Measurements from ENCODE around the gene STAC. TPM values are rescaled to one million over a fixed set of nuclear protein-coding genes. Genes with fewer than 3 reads are reported as not detected.
"Not testable (repeated sequence)": the region's sequence is repeated elsewhere in the genome, so short reads cannot be mapped to it uniquely, and the experiment has no call there.

Gene STAC
- total RNA-seq, 4 donors from 2014 or later = 3.1 to 12.9 (median 11.5) TPM

- Histone ChIP-seq H3K27ac (no peak overlapping the region), H3K4me1 (peaks cover 0 to 9% (median 0%) of the 10 kb centered on the region in 3 donors), H3K36me3 (no peaks in the 10 kb centered on the region), H3K4me3 (no peak overlapping the region), H3K9me3 (no peaks in the 10 kb centered on the region), H3K27me3 (no peaks in the 10 kb centered on the region)
- no peak for ATAC-seq
- TF ChIP-seq POLR2A (IDR thresholded peaks at IDR 0.05) = no peak
- TF ChIP-seq EP300 (IDR thresholded peaks at IDR 0.05) = no peak
- no peak for TF ChIP-seq POLR2AphosphoS5 (IDR thresholded peaks at IDR 0.05)
- TF ChIP-seq CTCF (IDR thresholded peaks at IDR 0.05) = no peak
Measured at GRCh38 chr3:36459177-36459576, 78.9 kb downstream of the STAC start.

- Histone ChIP-seq H3K27ac (no peak overlapping the region), H3K4me1 (peaks cover 0 to 9% (median 0%) of the 10 kb centered on the region in 3 donors), H3K4me3 (no peak overlapping the region), H3K27me3 (no peaks in the 10 kb centered on the region), H3K36me3 (no peaks in the 10 kb centered on the region), H3K9me3 (peaks cover 0 to 11% (median 0%) of the 10 kb centered on the region in 3 donors)
- WGBS, 2 donors (ENCODE audit: low coverage in 1 of 2) = 88 to 94% methylated on average over 1 of the region's 1 CpG
- TF ChIP-seq POLR2AphosphoS5 (IDR thresholded peaks at IDR 0.05) (no peak), EP300 (IDR thresholded peaks at IDR 0.05) (no peak), POLR2A (IDR thresholded peaks at IDR 0.05) (no peak), CTCF (IDR thresholded peaks at IDR 0.05) (no peak)
- ATAC-seq = no peak
Measured at GRCh38 chr3:36461597-36461996, 81.3 kb downstream of the STAC start.

GRCh38 chr3:36472045-36472444 is 91.7 kb downstream of the STAC start:
- ATAC-seq, H3K27ac ChIP-seq, H3K9me3 ChIP-seq, H3K4me3 ChIP-seq, H3K4me1 ChIP-seq, H3K27me3 ChIP-seq, H3K36me3 ChIP-seq: not testable (repeated sequence)
- WGBS, 2 donors (ENCODE audit: low coverage in 1 of 2) = 100% methylated on average over 1 of the region's 6 CpGs; no CpG with 5 or more reads in 1 of the 2 donors

GRCh38 chr3:36475558-36475957 is 95.3 kb downstream of the STAC start:
- TF ChIP-seq EP300 (IDR thresholded peaks at IDR 0.05) (no peak), CTCF (IDR thresholded peaks at IDR 0.05) (no peak), POLR2AphosphoS5 (IDR thresholded peaks at IDR 0.05) (no peak), POLR2A (IDR thresholded peaks at IDR 0.05) (no peak)
- Histone ChIP-seq H3K4me3 (no peak overlapping the region), H3K27ac (no peak overlapping the region), H3K4me1 (no peaks in the 10 kb centered on the region), H3K36me3 (no peaks in the 10 kb centered on the region), H3K9me3 (peaks cover 0 to 8% (median 0%) of the 10 kb centered on the region in 3 donors), H3K27me3 (no peaks in the 10 kb centered on the region)
- WGBS, 2 donors (ENCODE audit: low coverage in 1 of 2) = 61% methylated on average over 2 of the region's 2 CpGs; no CpG with 5 or more reads in 1 of the 2 donors
- no peak for ATAC-seq

- H3K27me3 ChIP-seq = no peaks in the 10 kb centered on the region
- no peak for ATAC-seq
- H3K36me3 ChIP-seq = no peaks in the 10 kb centered on the region
- H3K4me3 ChIP-seq = no peak overlapping the region
- peaks cover 0 to 8% (median 0%) of the 10 kb centered on the region in 3 donors for H3K9me3 ChIP-seq
- WGBS, 2 donors (ENCODE audit: low coverage in 1 of 2) = 72 to 73% methylated on average over 5 of the region's 6 CpGs
- no peak overlapping the region for H3K27ac ChIP-seq
- H3K4me1 ChIP-seq = no peaks in the 10 kb centered on the region
- no peak for TF ChIP-seq CTCF (IDR thresholded peaks at IDR 0.05)
- no peak for TF ChIP-seq POLR2AphosphoS5 (IDR thresholded peaks at IDR 0.05)
- TF ChIP-seq POLR2A (IDR thresholded peaks at IDR 0.05) = no peak
- TF ChIP-seq EP300 (IDR thresholded peaks at IDR 0.05) = no peak
Measured at GRCh38 chr3:36476286-36476942, 96.1 kb downstream of the STAC start.
